Mucosa of descending colon (tissue), 3 donors: ENCODE measurements around the gene C5AR2. TPM values are rescaled to one million over a fixed set of nuclear protein-coding genes. Genes with fewer than 3 reads are reported as not detected.
A peak's percentile ranks its signal among the peaks of the same experiment; 100 is the strongest.
"Not testable (repeated sequence)": the region's sequence is repeated elsewhere in the genome, so short reads cannot be mapped to it uniquely, and the experiment has no call there.

Experiments used
- ATAC-seq: fragments of 200-7000 bp; cut with Tn5 transposase; one replicate; pipeline ENCODE4 v1.9.1; 2020; ENCODE audit warnings: mild to moderate bottlenecking, moderate library complexity
- DNase-seq, 3 donors: peaks; one replicate each; pipeline ENCODE4 v3.0.0-alpha.2; 2020
- H3K36me3 ChIP-seq: fragments of 200-600 bp; one replicate; pipeline ENCODE4 v1.8.0; 2021; ENCODE audit warnings: low read depth, mild to moderate bottlenecking
- H3K4me1 ChIP-seq: fragments of 200-600 bp; one replicate; pipeline ENCODE4 v1.8.0; 2021; ENCODE audit warnings: low read depth, mild to moderate bottlenecking
- H3K4me3 ChIP-seq: fragments of 200-600 bp; one replicate; pipeline ENCODE4 v1.8.0; 2021; ENCODE audit warnings: mild to moderate bottlenecking
- H3K9me3 ChIP-seq: fragments of 200-600 bp; one replicate; pipeline ENCODE4 v1.8.0; 2021; ENCODE audit warnings: mild to moderate bottlenecking
- intact Hi-C, 2 donors: fragments of 100-400 bp; cut with DNase I in 1 of 2; cut with micrococcal nuclease in 1 of 2; formaldehyde crosslinking; loops; one replicate each; pipeline versions ENCODE4 v1.11.0 to v1.11.1; 2022; cut with DNase I, micrococcal nuclease
- total RNA-seq, 3 donors: library from RNA; stranded (reverse); fragmentation: NEBNext Ultra II Directional in 2 of 3; extraction: Animal tissue kit (Norgen Biotek cat#: 25700) in 2 of 3; gene quantifications; one replicate each; pipeline versions ENCODE4 v1.2.1 to v1.2.4, GENCODE V29; 2021 to 2023
- TF ChIP-seq, protein P1 (sequence below): fragments of 200-600 bp; IDR thresholded peaks from one replicate; pipeline ENCODE4 v1.8.0; 2022; ENCODE audit warnings: antibody characterized with exemption, mild to moderate bottlenecking
- donor health status: DM: no; HTN: no; CAD: no; lungs with moderate emphysema.
- donor health status: DM: no; HTN: no; CAD: no.
- donor health status: DM: no; HTN: yes; CAD: no.

The C5AR2 gene
- total RNA-seq, 3 donors from 2014 or later, result 0.29 to 1.6 (median 1.4) TPM

DNA sequence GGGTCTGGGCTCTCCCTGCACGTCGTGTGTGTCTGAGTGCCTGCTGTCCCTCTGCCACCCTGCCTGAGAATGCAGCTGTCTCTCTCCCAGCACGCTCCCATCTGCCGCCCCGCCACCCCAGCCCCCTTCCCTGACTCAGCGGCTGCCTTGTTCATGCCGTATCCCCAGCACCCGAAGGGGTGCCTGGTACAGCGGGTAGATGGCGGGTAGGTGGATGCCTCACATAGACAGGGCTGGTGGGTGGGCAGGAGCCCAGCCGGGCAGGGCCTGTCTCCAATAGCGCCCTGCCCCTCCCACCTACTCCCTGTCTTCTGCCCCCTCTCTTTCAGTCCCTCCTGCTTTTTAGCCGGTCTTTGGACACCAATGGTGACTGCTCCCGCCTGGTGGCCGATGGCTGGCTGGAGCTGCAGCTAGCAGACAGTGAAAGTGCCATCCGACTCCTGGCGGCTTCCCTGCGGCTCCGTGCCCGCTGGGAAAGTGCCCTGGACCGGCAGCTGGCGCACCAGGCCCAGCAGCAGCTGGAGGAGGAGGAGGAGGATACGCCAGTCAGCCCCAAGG lies 47.5 kb downstream of the C5AR2 start:
- Histone ChIP-seq H3K9me3 (no peaks in the 10 kb centered on the region), H3K36me3 (no peaks in the 10 kb centered on the region), H3K4me1 (peaks cover 2% of the 10 kb centered on the region), H3K4me3 (no peak overlapping the region)
- intact Hi-C loops, result no loop called here
- ATAC-seq, result no peak
- no peak for DNase-seq
- TF ChIP-seq, protein P1, sequence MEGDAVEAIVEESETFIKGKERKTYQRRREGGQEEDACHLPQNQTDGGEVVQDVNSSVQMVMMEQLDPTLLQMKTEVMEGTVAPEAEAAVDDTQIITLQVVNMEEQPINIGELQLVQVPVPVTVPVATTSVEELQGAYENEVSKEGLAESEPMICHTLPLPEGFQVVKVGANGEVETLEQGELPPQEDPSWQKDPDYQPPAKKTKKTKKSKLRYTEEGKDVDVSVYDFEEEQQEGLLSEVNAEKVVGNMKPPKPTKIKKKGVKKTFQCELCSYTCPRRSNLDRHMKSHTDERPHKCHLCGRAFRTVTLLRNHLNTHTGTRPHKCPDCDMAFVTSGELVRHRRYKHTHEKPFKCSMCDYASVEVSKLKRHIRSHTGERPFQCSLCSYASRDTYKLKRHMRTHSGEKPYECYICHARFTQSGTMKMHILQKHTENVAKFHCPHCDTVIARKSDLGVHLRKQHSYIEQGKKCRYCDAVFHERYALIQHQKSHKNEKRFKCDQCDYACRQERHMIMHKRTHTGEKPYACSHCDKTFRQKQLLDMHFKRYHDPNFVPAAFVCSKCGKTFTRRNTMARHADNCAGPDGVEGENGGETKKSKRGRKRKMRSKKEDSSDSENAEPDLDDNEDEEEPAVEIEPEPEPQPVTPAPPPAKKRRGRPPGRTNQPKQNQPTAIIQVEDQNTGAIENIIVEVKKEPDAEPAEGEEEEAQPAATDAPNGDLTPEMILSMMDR, result no peak

DNA sequence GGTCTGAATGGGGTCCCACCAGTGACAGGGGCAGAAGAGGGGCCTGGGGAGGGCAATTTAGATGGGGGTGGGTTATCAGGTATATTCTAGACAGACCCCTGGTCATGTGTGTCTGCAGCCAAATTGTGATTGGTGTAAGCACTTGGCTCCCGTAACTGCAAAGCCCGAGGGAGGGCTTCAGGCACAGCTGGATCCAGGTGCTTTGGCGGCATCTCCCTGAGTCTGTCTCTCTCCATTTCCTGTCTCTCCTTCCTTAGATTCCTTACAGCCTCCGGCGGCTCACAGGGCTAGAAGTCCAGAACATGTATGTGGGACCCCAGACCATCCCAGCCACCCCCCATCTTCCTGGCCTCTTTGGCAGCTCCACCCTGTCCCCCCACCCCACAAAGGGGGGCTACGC lies 48.6 kb downstream of the C5AR2 start:
- ATAC-seq, result no peak
- Histone ChIP-seq H3K36me3 (no peaks in the 10 kb centered on the region), H3K4me1 (peaks cover 2% of the 10 kb centered on the region), H3K9me3 (no peaks in the 10 kb centered on the region), H3K4me3 (no peak overlapping the region)
- intact Hi-C loops, result loop anchor here in 1 of 2 donors (10.0 kb wide), 1 partner anchor 86 kb away; no protein-coding TSS in a partner anchor
- no peak for DNase-seq
- TF ChIP-seq, protein P1, result no peak

- no peak for DNase-seq
- TF ChIP-seq, protein P1, result no peak
- intact Hi-C loops, result loop anchor here in 1 of 2 donors (10.0 kb wide), 1 partner anchor 86 kb away; no protein-coding TSS in a partner anchor
- ATAC-seq, result no peak
- Histone ChIP-seq H3K36me3 (no peaks in the 10 kb centered on the region), H3K9me3 (no peaks in the 10 kb centered on the region), H3K4me3 (no peak overlapping the region), H3K4me1 (peaks cover 2% of the 10 kb centered on the region)
These were observed 49.1 kb downstream of the C5AR2 start for GRCh38 chr19:47381121-47381520.

GRCh38 chr19:47381653-47382279 lies 49.8 kb downstream of the C5AR2 start:
- no peak overlapping the region for H3K4me3 ChIP-seq
- TF ChIP-seq, protein P1, result no peak
- no peaks in the 10 kb centered on the region for H3K36me3 ChIP-seq
- H3K9me3 ChIP-seq, result no peaks in the 10 kb centered on the region
- intact Hi-C loops, result loop anchor here in 1 of 2 donors (10.0 kb wide), 1 partner anchor 87 kb away; no protein-coding TSS in a partner anchor
- H3K4me1 ChIP-seq, result peaks cover 2% of the 10 kb centered on the region
- ATAC-seq (peak; percentile 66), DNase-seq (peak in 2 of 3 donors; percentile 9 to 71)

- H3K9me3 ChIP-seq, DNase-seq, H3K4me3 ChIP-seq, ATAC-seq, H3K4me1 ChIP-seq, H3K36me3 ChIP-seq: not testable (repeated sequence)
- intact Hi-C loops, result loop anchor here in 1 of 2 donors (10.0 kb wide), 1 partner anchor 89 kb away; no protein-coding TSS in a partner anchor
These were observed 51.9 kb downstream of the C5AR2 start for GRCh38 chr19:47383890-47384289.

DNA sequence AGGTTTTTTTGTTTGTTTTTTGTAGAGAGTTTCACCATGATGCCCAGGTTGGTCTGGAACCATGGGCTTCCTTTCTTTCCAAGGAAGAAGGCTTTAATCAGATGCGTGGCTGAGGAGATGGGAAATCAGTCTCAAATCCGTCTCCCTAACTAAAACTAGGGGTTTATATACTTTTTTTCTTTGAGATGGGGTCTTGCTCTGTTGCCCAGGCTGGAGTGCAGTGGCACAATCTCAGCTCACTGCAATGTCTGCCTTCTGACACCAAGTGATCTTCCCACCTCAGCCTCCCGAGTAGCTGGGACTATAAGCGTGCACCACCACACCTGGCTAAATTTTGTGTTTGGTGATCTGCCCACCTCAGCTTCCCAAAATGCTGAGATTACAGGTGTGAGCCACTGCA lies 52.6 kb downstream of the C5AR2 start:
- H3K36me3 ChIP-seq, H3K4me1 ChIP-seq, DNase-seq, H3K4me3 ChIP-seq, H3K9me3 ChIP-seq, ATAC-seq: not testable (repeated sequence)
- intact Hi-C loops, result loop anchor here in 1 of 2 donors (10.0 kb wide), 1 partner anchor 90 kb away; no protein-coding TSS in a partner anchor

- not testable (repeated sequence) for H3K36me3 ChIP-seq, H3K9me3 ChIP-seq, DNase-seq, H3K4me3 ChIP-seq, H3K4me1 ChIP-seq, ATAC-seq
- intact Hi-C loops, result loop anchor here in 1 of 2 donors (10.0 kb wide), 1 partner anchor 92 kb away; no protein-coding TSS in a partner anchor
These were observed 54.6 kb downstream of the C5AR2 start for GRCh38 chr19:47386582-47386981.

GRCh38 chr19:47387623-47388022 lies 55.6 kb downstream of the C5AR2 start:
- H3K9me3 ChIP-seq, H3K36me3 ChIP-seq, H3K4me1 ChIP-seq, DNase-seq, H3K4me3 ChIP-seq, ATAC-seq: not testable (repeated sequence)
- intact Hi-C loops, result loop anchor here in 1 of 2 donors (10.0 kb wide), 1 partner anchor 93 kb away; no protein-coding TSS in a partner anchor

DNA sequence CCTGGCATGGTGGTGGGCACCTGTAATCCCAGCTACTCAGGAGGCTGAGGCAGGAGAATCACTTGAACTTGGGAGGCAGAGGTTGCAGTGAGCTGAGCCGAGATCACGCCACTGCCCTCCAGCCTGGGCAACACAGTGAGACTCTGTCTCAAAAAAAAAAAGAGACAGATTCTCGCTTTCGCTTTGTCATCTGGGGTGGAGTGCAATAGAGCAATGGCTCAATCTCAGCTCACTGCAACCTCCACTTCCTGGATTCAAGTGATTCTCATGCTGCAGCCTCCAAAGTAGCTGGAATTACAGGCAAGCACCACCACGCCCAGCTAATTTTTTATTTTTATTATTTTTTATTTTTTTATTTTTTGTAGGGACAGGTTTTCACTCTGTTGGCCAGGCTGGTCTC lies 56.7 kb downstream of the C5AR2 start:
- not testable (repeated sequence) for ATAC-seq, DNase-seq, H3K4me1 ChIP-seq, H3K4me3 ChIP-seq, H3K36me3 ChIP-seq, H3K9me3 ChIP-seq
- intact Hi-C loops, result loop anchor here in 1 of 2 donors (10.0 kb wide), 1 partner anchor 94 kb away; no protein-coding TSS in a partner anchor
